ENCODE measurements around the gene AGER. TPM values are rescaled to one million over a fixed set of nuclear protein-coding genes. Genes with fewer than 3 reads are reported as not detected.

The AGER gene
- total RNA-seq, 6 experiments from 2014 or later, result 0.81 to 3.4 (median 1.8) TPM

DNA sequence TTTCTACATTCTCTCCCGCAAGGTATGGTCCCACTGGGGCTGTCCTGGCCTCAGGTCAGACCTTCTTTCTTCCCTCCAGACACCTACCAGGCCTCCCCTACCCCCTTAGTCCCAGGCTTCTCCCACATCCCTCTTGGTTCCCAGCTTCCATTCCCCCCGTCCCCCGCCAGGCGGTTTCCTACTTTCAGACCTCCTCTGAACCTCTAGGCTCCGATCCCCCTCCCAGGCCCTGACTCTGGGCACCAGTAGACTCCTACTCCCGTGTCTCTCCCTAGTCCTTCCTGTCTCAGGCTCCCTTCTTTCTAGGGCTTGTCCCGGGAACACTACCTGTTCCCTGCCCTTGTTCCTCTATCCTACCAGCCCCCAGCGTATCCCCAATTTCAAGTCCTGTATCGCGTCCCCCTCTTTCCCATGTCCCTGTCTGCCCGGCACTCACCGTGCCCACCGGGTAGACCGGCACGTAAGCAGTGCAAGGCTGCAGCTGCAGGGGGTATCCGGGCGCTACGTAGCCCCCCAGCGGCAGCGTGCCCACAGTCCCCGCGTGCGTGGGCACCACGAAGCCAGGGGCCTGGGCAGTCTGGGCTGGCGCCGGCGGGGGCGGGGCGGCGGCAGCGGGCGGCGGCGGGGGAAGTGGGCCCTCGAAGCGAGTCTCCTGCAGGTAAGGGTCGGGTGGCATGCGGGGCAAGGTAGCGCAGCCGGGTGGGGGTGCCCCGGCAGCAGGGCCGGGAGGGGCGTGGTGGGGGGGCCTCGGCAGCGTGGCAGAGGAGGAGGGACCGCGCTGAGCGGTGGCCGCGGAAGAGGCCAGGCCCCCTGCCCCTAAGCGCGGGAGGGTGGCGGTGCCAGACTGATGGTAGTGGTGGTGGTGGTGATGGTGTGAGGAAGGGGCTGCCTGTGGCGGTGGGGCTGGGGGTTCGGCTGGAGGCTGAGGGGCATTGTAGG is 33.9 kb downstream of the AGER start:
- H3K27ac ChIP-seq, result no peak overlapping the region
- ATAC-seq (no peak), DNase-seq (no peak)
- no peak overlapping the region for H3K4me3 ChIP-seq
- intact Hi-C loops (cut with DNase I), result loop anchor here in 1 of 2 donors (5.0 kb wide), 1 partner anchor 33 kb away; no protein-coding TSS in a partner anchor
- H3K4me1 ChIP-seq, result peaks cover 0 to 7% (median 0%) of the 10 kb centered on the region in 4 donors
- TF ChIP-seq, protein P1, sequence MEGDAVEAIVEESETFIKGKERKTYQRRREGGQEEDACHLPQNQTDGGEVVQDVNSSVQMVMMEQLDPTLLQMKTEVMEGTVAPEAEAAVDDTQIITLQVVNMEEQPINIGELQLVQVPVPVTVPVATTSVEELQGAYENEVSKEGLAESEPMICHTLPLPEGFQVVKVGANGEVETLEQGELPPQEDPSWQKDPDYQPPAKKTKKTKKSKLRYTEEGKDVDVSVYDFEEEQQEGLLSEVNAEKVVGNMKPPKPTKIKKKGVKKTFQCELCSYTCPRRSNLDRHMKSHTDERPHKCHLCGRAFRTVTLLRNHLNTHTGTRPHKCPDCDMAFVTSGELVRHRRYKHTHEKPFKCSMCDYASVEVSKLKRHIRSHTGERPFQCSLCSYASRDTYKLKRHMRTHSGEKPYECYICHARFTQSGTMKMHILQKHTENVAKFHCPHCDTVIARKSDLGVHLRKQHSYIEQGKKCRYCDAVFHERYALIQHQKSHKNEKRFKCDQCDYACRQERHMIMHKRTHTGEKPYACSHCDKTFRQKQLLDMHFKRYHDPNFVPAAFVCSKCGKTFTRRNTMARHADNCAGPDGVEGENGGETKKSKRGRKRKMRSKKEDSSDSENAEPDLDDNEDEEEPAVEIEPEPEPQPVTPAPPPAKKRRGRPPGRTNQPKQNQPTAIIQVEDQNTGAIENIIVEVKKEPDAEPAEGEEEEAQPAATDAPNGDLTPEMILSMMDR (IDR thresholded peaks at IDR 0.05), result no peak
- TF ChIP-seq POLR2A (IDR thresholded peaks at IDR 0.05), result no peak
- 47% methylated on average over 34 of the region's 55 CpGs for WGBS (ENCODE audit: insufficient coverage, low coverage, low lambda C conversion rate, missing lambda C conversion rate)
- no peaks in the 10 kb centered on the region for H3K9me3 ChIP-seq
- peaks cover 0 to 6% of the 10 kb centered on the region in 2 donors for H3K27me3 ChIP-seq
- no peaks in the 10 kb centered on the region for H3K36me3 ChIP-seq

DNA sequence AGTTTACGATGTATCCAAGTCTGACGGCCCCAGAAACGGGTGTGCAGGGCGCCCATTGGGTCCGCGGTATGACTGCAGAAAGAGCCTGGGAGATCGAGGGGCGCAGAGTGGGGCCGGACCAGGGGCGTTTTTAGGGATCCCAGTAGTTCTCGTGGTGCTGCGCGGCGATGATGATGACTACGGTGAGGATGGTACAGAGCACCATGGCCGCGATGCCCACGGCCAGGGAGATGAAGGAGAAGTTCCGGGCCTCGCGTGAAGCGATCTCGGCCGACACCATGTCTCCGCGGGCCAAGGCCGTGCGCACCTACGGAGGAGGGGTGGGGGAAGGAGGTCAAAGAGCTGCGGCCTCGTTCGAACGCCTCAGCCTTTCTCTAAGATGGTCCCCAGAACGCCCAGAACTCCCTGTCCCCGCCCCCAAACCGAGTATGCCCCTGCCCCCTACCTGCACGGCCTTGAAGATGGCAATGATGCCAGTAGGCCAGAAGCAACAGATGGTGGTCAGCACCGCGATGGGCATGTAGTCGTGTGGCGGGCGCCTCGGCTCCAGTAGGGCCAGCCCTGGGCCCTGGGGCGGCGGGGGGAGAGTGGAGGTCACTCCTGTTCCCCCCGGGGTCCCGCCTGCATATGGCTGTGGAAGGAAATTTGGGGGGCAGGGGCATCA is 34.8 kb downstream of the AGER start:
- intact Hi-C loops (cut with DNase I), result no loop called here
- H3K9me3 ChIP-seq, result no peaks in the 10 kb centered on the region
- H3K27ac ChIP-seq, result no peak overlapping the region
- DNase-seq (no peak), ATAC-seq (no peak)
- peak overlapping the region in 1 of 3 donors; percentile 10 for H3K4me3 ChIP-seq
- no peaks in the 10 kb centered on the region for H3K36me3 ChIP-seq
- WGBS (ENCODE audit: insufficient coverage, low coverage, low lambda C conversion rate, missing lambda C conversion rate), result 19% methylated on average over 18 of the region's 47 CpGs
- no peaks in the 10 kb centered on the region for H3K4me1 ChIP-seq
- peaks cover 0 to 6% of the 10 kb centered on the region in 2 donors for H3K27me3 ChIP-seq
- no peak for TF ChIP-seq POLR2A (IDR thresholded peaks at IDR 0.05)
- TF ChIP-seq, protein P1 (IDR thresholded peaks at IDR 0.05), result peak in 1 of 4 donors; percentile 3

DNA sequence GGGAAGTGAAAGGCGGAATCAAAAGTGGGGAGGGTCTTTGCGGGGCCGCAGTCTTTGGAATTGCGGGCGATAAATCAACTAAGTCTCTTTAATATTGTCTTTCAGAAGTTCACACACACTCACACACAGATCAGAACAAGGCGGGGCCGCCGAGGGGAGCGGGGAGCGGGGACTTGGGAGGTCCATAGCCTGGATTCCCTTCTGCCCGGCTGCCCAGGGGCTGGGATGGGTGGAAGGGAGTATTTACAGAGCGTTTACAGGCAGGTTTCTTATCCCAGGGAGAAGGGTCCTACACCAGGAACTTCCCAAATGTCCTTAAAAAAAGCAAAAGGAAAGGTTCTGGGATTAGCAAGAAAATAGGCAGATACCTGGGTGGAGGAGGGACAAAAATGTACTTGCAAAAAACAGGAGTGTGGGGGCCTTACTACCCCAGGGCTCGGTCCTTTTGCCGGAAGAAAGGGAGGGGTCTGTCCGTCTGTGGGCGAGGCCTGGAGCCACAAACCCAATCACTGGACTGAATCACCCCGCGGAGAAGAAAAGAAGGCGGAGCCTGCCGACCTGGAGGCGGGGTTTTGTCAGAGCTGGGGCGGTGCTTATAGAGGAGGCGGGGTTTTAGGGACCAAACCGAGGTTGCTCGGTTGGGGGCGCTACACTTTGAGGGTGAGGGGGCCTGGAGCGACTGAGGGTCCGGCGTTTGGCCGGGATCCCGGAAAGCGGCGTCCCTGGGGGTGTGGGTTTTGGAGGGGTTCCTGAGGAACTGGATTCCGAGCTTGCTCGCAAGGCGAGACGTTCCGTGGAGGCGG is 35.6 kb downstream of the AGER start:
- peak; percentile 66 to 73 (median 68) for DNase-seq
- no peaks in the 10 kb centered on the region for H3K36me3 ChIP-seq
- H3K27me3 ChIP-seq, result peaks cover 0 to 6% of the 10 kb centered on the region in 2 donors
- peak; percentile 73 to 82 (median 80) for ATAC-seq
- H3K4me3 ChIP-seq, result peak overlapping the region; percentile 3 to 16 (median 14)
- no peaks in the 10 kb centered on the region for H3K4me1 ChIP-seq
- H3K9me3 ChIP-seq, result no peaks in the 10 kb centered on the region
- intact Hi-C loops (cut with DNase I), result no loop called here
- WGBS (ENCODE audit: insufficient coverage, low coverage, low lambda C conversion rate, missing lambda C conversion rate), result 26% methylated on average over 26 of the region's 39 CpGs
- TF ChIP-seq, protein P1 (IDR thresholded peaks at IDR 0.05), result peak in 3 of 4 donors; percentile 3 to 13 (median 13)
- TF ChIP-seq POLR2A (IDR thresholded peaks at IDR 0.05), result no peak
- no peak overlapping the region for H3K27ac ChIP-seq

DNA sequence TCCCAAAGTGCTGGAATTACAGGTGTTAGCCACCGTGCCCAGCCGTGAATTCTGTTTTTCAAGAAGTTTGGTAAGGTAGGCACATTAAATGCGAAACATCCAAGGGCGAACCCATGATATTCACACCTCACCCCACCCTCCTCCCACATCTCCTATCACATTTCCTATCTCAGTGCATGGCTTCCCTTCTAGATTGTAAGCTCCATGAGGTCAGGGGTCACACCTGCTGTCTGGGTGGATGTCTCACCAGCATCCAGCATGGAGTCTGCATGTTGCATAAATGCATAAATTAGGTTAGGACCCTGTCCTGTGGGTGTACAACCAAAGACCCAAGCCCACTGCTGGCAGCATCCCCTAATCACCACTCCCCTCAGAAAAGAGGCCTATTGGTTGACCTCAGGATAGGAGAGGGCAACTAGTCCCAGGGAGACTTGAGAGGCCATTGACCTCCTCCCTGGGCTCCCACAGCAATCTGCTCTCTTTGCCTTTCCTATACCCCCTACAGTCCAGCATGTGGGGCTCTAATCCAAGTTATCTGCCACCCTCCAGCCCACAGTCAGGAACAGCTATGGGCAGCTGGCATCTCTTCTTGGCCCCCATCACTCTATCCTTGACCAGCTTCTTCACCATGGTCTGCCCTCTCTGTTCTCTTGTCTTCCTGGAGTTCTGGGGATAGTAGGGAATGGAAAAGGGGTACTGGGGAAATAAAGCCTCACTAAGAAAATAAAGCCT is 36.5 kb downstream of the AGER start:
- intact Hi-C loops (cut with DNase I), result no loop called here
- peaks cover 0 to 6% of the 10 kb centered on the region in 2 donors for H3K27me3 ChIP-seq
- H3K4me3 ChIP-seq, result no peak overlapping the region
- ATAC-seq (no peak), DNase-seq (no peak)
- 71% methylated on average over 4 of the region's 4 CpGs for WGBS (ENCODE audit: insufficient coverage, low coverage, low lambda C conversion rate, missing lambda C conversion rate)
- no peaks in the 10 kb centered on the region for H3K36me3 ChIP-seq
- H3K27ac ChIP-seq, result no peak overlapping the region
- TF ChIP-seq, protein P1 (IDR thresholded peaks at IDR 0.05), result no peak
- no peak for TF ChIP-seq POLR2A (IDR thresholded peaks at IDR 0.05)
- no peaks in the 10 kb centered on the region for H3K9me3 ChIP-seq
- H3K4me1 ChIP-seq, result no peaks in the 10 kb centered on the region
